ENCODE results near the gene IL31RA. TPM values are rescaled to one million over a fixed set of nuclear protein-coding genes. Genes with fewer than 3 reads are reported as not detected.
"Not testable (repeated sequence)": the region's sequence is repeated elsewhere in the genome, so short reads cannot be mapped to it uniquely, and the experiment has no call there.

Gene IL31RA
- total RNA-seq, 1 donor from 2014 or later: not detected

DNA sequence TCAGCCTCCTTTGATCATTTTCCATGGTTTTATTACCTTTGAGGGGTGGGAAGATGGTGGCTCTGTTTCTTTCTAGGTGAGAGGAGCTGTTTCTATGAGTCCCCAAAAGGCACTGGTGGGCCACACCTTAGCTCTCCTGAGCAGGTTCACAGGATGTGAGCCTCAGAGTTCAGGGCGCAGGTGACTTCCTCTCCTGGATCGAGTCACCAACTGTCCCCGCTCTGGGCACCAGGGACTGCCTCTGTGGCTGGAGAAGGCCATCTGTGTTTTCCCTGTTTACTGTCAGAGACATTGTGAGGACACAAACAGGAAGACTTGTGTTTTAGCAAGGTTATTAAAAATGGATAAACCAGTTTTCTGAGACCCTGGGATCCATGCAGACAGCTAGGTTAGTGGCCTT is 68.5 kb downstream of the IL31RA start:
- intact Hi-C loops (cut with micrococcal nuclease): no loop called here

DNA sequence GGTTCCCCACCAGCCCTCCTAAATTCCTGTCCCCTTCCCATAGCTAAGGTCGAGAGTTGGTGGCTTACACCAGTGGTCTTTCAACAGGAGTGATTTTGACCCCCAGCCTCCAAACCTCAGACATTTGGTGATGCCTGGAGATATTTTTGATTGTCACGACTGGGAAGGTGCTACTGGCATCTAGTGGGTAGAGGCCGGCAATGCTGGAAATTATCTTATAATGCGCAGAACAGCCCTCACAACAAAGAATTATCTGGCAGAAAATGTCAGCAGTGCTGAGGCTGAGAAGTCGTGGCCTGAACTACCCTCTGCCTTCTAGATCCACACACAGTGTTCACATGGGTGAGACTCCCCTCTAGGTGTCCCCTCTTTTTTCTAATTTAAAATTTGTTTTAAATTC is 69.6 kb downstream of the IL31RA start:
- DNase-seq (no peak), ATAC-seq (no peak)
- intact Hi-C loops (cut with micrococcal nuclease): no loop called here

More for the DNA sequence above, 68.5 kb downstream of the IL31RA start:
- DNase-seq (no peak), ATAC-seq (no peak)

GRCh38 chr5:55921617-55922016 is 70.5 kb downstream of the IL31RA start:
- intact Hi-C loops (cut with micrococcal nuclease): no loop called here
- DNase-seq: no peak

GRCh38 chr5:55923177-55923771 is 72.1 kb downstream of the IL31RA start:
- DNase-seq: peak; percentile 43
- intact Hi-C loops (cut with micrococcal nuclease): no loop called here
- peak; percentile 57 for ATAC-seq

More at GRCh38 chr5:55921617-55922016, 70.5 kb downstream of the IL31RA start:
- ATAC-seq: no peak

GRCh38 chr5:55923865-55924500 is 72.8 kb downstream of the IL31RA start:
- no peak for ATAC-seq
- no peak for DNase-seq
- intact Hi-C loops (cut with micrococcal nuclease): no loop called here

- DNase-seq (no peak), ATAC-seq (no peak)
- intact Hi-C loops (cut with micrococcal nuclease): no loop called here
Measured at GRCh38 chr5:55924744-55925143, 73.6 kb downstream of the IL31RA start.

- ATAC-seq: no peak
- intact Hi-C loops (cut with micrococcal nuclease): no loop called here
- DNase-seq: no peak
Measured at GRCh38 chr5:55925181-55925580, 74.0 kb downstream of the IL31RA start.

DNA sequence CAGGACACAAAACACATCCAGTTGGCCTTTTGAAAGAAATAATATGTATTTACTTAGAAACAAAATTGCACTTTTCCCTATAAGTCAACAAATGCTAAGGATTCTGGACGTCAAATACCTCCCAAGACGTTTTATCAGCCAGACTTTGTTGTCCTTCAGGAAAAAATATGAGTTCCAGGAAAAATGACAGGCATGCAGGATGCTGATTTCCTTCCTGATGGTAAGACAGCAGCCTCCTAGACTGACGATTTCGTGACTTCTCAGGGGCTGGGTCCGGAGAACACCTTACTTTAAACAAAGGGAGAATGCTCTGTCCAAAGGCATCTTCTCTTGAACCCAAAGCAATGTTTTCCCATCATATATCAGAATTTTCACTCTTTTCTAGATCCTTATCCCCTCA is 74.6 kb downstream of the IL31RA start:
- intact Hi-C loops (cut with micrococcal nuclease): no loop called here
- DNase-seq: no peak
- no peak for ATAC-seq

DNA sequence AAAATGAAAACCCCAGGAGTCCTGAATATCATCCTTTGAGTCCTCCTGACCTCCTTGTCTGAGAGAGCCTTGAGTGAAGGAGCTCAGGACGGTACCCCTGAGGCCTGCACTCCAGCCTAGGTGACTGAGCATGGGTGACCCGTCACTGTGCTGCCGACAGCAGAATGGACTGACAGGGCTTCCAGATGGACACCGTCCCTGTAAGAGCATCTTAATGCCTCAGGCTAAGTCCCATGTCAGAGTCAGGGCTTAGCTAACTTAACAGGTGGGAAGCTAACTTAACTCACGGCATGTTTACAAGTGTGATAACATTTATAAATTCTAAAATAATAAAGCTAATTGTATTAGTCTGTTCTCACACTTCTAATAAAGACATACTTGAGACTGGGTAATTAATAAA is 75.3 kb downstream of the IL31RA start:
- intact Hi-C loops (cut with micrococcal nuclease): no loop called here
- ATAC-seq (no peak), DNase-seq (no peak)

- no peak for DNase-seq
- no peak for ATAC-seq
- intact Hi-C loops (cut with micrococcal nuclease): no loop called here
Measured at GRCh38 chr5:55927861-55928655, 76.9 kb downstream of the IL31RA start.

- no peak for ATAC-seq
- DNase-seq: no peak
- intact Hi-C loops (cut with micrococcal nuclease): no loop called here
Measured at GRCh38 chr5:55929020-55929799, 78.1 kb downstream of the IL31RA start.

GRCh38 chr5:55932700-55933099 is 81.5 kb downstream of the IL31RA start:
- DNase-seq (no peak), ATAC-seq (no peak)
- intact Hi-C loops (cut with micrococcal nuclease): no loop called here

DNA sequence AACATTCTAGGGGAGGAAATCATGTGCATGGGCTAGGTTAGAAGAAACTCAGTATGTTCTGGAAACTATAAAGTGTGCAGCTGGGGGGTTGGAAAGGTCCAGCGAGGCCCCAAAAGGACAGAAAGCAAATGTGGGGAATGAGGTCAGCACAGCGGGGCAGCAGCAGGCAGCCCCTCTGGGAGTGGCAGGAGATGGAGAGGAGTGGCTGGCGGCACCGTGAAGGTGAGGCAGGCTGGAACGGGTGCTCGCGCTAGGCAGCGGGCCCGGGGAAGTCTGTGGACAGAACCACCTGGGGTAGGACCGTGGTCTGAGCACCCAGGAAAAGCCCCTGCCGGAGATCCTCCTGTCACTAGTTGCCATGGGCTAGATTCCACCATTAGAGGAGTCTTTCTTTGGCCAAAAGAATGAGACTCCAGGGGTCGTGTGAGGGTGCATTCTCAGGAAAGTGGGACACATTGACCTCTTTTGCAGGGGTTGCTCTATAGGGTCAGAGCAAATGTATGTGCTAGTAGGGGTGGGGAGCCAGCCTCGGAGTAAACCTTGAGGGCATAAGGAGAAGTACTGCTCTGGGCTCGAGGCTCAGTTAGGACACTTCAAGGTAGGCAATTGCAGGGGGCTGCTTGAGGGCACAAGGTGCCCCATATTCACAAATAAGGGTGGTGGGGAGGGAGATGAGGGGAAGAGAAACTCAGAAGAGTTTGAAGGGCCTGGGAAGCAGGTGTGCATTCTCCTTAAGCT is 82.4 kb downstream of the IL31RA start:
- DNase-seq (no peak), ATAC-seq (no peak)
- intact Hi-C loops (cut with micrococcal nuclease): no loop called here

DNA sequence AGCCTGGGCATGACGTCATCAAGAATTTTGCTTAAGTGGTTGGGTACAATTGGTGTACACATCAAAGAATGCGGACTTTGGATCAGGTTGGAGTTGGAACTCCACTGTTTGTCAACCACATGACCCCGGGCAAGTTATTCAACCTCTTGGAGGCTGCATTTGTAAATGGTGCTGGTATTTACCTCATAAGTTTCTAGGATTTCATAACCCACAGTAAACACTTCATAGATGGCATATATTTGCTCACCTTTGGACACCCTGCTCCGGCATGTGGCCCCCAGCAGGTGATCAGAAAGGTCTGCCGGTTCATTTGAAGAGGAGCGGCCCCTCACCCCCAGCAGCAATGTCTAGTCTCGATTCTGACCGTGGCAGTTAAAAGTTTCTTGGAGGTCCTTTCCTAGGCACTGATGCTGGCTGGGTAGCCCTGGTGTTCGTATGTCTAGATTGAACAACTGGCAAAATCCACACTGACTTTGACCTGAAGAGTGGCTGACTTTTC is 83.0 kb downstream of the IL31RA start:
- intact Hi-C loops (cut with micrococcal nuclease): no loop called here
- ATAC-seq (no peak), DNase-seq (no peak)

DNA sequence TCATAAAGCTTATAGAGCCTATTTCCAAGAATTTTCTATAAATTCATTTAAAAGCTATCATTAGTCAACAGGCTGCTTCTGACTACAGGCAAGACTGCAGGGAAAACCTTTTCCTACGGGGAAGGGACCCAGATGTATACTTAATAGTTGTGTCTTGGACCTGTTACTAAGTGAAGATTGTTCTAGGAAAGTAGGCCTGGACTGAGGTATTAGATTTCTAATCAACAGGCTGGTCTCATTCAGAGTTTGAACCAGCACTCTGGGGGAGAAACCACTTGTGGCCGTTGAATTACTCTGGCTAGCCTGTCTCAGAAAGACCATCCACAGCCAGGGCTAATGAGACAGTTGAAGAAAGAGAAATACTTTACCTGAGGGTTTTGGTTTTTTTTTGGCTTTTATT is 83.6 kb downstream of the IL31RA start:
- ATAC-seq (no peak), DNase-seq (no peak)
- intact Hi-C loops (cut with micrococcal nuclease): loop anchor here (5.0 kb wide), 1 partner anchor 268 kb away; no protein-coding TSS in a partner anchor

DNA sequence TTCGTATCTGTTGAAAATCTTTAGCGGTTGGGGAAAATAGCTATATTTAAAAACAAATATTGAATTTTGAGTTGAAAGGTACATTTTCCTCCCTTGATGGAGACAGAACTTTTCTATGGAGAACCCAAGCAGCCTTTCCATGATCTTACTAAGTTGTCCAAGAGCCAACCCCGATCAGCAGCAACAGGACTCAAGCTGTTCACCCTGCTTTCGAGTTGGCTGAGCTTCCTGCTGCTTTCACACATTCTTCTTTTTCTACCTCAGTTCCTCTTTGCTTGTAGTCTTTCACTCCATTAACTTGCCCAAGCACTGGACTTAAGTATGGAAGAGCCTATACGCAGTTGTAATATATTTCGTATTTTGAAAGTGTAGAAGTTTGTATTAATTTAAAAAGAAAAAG is 84.2 kb downstream of the IL31RA start:
- no peak for DNase-seq
- intact Hi-C loops (cut with micrococcal nuclease): loop anchor here (5.0 kb wide), 1 partner anchor 267 kb away; no protein-coding TSS in a partner anchor
- ATAC-seq: no peak

DNA sequence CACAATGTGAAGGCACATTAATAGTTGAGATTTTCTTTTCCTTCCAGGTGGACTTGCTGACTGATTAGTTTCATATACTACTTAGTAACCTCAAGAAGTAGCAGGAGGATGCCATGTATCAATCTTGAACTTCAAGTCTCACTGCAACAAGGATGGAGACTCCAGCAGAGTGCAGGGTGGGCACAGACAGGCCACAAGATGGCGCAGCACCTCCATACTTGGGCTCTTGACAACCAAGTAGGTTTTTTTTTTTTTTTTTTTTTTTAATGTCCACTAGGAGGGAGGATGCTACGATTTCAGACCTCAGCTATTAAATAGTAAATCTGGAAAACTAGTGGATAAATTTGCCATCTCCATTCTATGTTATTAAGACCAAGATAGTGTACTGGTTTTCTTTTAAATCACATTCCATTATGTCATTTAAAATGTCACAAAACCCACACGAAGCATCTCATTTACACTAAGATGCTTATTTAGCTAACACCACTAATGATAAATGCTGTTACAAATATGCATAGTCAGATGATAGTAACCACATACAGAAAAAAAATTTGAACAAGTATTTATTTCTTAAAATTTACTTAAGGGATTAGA is 85.0 kb downstream of the IL31RA start:
- DNase-seq: peak; percentile 88
- peak; percentile 85 for ATAC-seq
- intact Hi-C loops (cut with micrococcal nuclease): loop anchor here (5.0 kb wide), 1 partner anchor 266 kb away; no protein-coding TSS in a partner anchor

- ATAC-seq, DNase-seq: not testable (repeated sequence)
- intact Hi-C loops (cut with micrococcal nuclease): loop anchor here (5.0 kb wide), 1 partner anchor 265 kb away; no protein-coding TSS in a partner anchor
Measured at GRCh38 chr5:55937598-55937997, 86.4 kb downstream of the IL31RA start.

Measured in left ventricle myocardium superior (tissue), 1 donor.